Kidney epithelial cell (primary cell): ENCODE results near the gene TMEM253. TPM values are rescaled to one million over a fixed set of nuclear protein-coding genes. Genes with fewer than 3 reads are reported as not detected.

ENCODE experiments used
- DNase-seq: peaks from one replicate; pipeline ENCODE4 v3.0.0-alpha.2; 2010; ENCODE audit warnings: low read depth
- H3K27me3 ChIP-seq: 2 replicates; pipeline ENCODE4 v1.6.0; 2011; ENCODE audit warnings: low read length; ENCODE audit not compliant: control insufficient read depth, insufficient read depth
- H3K36me3 ChIP-seq: 2 replicates; pipeline ENCODE4 v1.5.1; 2011; ENCODE audit warnings: low read length; ENCODE audit not compliant: control insufficient read depth, insufficient read depth
- H3K4me3 ChIP-seq: 2 replicates; pipeline ENCODE4 v1.5.1; 2011; ENCODE audit warnings: low read depth, mild to moderate bottlenecking, control low read depth, low read length
- total RNA-seq: library from RNA; depleted of rRNA; stranded (reverse); fragments of >200 nt; gene quantifications from 2 replicates; pipeline ENCODE4 v1.2.3, GENCODE V29; 2015
- TF ChIP-seq, protein P1 (sequence below): IDR thresholded peaks from 2 replicates; pipeline ENCODE4 v1.5.1; 2011; ENCODE audit warnings: mild to moderate bottlenecking, moderate library complexity, low read length, control low read depth, inconsistent platforms; ENCODE audit not compliant: insufficient read depth, poor library complexity, severe bottlenecking

Gene TMEM253
- total RNA-seq, 1 donor from 2014 or later, result not detected

DNA sequence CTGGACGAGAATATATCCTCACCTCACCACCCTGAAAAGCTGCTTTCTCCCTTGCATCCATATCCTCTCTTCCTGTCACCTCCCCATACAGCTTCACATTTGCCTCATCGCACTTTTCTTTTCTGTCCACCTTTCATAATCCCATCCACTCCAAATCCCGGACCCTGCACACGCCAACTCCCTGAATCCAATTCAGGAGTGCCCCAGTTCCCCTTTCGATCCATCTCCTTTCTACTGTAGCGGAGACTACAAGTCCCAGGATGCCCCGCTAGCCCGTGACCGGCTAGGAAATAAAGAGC is 2.5 kb downstream of the TMEM253 start:
- TF ChIP-seq, protein P1, sequence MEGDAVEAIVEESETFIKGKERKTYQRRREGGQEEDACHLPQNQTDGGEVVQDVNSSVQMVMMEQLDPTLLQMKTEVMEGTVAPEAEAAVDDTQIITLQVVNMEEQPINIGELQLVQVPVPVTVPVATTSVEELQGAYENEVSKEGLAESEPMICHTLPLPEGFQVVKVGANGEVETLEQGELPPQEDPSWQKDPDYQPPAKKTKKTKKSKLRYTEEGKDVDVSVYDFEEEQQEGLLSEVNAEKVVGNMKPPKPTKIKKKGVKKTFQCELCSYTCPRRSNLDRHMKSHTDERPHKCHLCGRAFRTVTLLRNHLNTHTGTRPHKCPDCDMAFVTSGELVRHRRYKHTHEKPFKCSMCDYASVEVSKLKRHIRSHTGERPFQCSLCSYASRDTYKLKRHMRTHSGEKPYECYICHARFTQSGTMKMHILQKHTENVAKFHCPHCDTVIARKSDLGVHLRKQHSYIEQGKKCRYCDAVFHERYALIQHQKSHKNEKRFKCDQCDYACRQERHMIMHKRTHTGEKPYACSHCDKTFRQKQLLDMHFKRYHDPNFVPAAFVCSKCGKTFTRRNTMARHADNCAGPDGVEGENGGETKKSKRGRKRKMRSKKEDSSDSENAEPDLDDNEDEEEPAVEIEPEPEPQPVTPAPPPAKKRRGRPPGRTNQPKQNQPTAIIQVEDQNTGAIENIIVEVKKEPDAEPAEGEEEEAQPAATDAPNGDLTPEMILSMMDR, result no peak
- Histone ChIP-seq H3K36me3 (no peaks in the 10 kb centered on the region), H3K27me3 (no peaks in the 10 kb centered on the region), H3K4me3 (peak overlapping the region; percentile 58)
- DNase-seq, result no peak

DNA sequence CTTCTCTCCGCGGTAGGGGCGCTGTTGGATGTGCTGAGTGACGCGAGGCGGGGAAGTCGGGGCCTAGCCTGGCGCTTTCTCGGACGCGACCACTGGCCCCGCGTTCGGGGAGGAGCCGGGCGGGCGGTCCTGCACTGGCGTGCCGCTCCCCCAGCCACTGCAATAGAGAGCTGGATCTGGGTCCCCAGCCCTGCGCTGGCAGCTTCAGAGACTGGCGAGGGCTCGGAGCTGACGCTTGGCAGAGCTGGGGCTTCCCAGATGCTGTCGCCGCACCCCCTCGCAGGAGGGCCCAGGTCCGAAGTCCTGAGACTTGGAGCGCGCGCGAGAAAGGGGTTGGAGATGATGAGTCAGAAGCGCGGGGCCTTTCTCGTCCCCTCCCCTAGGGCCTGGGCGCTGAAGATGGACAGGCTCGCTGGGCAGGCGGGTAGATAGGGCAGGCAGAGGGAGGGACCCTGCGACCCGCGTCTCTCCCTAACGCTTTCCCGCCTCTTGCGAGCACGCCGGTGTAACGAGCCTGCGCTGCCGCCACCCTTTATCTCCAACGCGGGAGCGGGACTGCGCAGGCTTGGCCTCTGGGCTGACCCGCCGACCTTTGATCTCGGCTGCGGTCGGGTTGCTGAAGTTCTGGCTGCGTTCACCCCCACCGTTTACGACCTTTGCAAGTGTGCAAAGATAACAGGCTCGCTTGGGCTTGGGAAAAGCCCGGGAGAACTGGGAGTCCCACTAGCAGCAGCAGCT is 3.0 kb downstream of the TMEM253 start:
- H3K36me3 ChIP-seq, result no peaks in the 10 kb centered on the region
- peak overlapping the region; percentile 58 for H3K4me3 ChIP-seq
- peak; percentile 71 for DNase-seq
- TF ChIP-seq, protein P1, result peak; percentile 89
- H3K27me3 ChIP-seq, result no peaks in the 10 kb centered on the region

DNA sequence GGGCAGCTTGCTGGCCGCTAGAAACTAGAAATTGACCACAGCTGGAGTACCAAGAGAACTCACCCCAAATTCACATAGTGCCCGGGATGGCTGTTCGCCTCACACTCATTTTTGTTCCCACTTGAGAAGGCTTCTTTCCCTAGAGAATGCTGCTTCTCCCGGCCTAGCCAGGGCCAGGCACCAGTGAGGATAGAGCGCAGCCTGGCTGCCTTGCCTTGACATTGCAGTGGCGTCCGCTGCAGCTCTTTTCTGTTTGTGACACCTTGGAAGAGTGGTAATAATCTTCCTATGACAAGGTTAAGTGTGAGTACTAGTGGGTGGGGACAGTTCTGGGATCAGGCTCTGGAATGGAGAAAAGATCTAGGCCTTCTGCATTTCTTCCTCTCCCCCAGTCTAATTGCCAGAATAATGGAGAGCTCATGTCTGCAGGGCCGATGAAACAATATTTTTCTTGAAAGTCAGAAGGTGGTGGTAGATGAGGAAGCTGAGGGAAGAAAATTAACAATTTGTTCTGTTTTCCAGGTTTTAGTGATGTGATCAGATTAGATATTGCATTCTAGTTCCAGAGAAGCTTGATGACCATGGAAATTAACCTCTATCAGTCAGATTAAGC is 3.7 kb downstream of the TMEM253 start:
- Histone ChIP-seq H3K27me3 (no peaks in the 10 kb centered on the region), H3K4me3 (peak overlapping the region; percentile 58), H3K36me3 (no peaks in the 10 kb centered on the region)
- DNase-seq, result no peak
- TF ChIP-seq, protein P1, result peak; percentile 99

DNA sequence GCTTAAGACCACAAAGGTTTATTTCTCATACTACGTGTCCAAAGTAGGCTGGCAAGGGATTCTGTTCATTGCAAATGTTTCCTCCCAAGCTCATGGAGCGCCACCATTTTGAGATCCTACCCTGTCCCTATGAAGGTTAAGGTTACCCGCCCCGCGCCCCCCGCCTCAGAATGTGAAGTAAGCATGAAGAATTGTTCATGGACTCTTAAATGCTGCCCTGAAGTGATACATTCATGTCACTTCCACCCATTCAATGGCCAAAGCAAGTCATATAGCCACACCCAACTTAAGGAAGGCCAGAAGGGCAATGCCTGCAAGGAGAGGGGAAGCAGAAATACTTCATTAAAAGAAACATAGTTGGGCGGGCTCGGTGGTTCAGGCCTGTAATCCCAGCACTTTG is 4.2 kb downstream of the TMEM253 start:
- Histone ChIP-seq H3K4me3 (no peak overlapping the region), H3K36me3 (no peaks in the 10 kb centered on the region), H3K27me3 (no peaks in the 10 kb centered on the region)
- TF ChIP-seq, protein P1, result no peak
- DNase-seq, result no peak

DNA sequence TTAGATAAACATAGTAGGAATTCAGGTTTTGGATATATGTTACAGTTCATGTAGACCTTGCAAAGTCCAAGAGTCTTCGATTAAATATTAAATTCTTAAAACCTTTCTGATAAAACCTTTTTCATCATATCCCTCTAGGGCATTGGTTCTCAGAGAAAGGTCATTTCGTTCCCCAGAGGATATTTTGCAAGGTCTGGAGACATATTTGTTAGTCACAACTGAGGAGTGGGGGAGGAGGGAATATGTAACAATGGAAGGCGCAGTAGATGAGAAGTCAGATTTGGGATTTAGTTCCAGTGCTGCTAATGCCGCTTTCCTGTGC is 5.3 kb downstream of the TMEM253 start:
- DNase-seq, result no peak

More for the DNA sequence above, 5.3 kb downstream of the TMEM253 start:
- TF ChIP-seq, protein P1, result no peak
- H3K4me3 ChIP-seq, result no peak overlapping the region
- H3K36me3 ChIP-seq, result no peaks in the 10 kb centered on the region
- no peaks in the 10 kb centered on the region for H3K27me3 ChIP-seq
